ENCODE results near the gene SMNDC1.

- TF ChIP-seq CTCF (IDR thresholded peaks at IDR 0.05), result no peak
- TF ChIP-seq POLR2A (IDR thresholded peaks at IDR 0.05), result no peak
Measured at GRCh38 chr10:110317866-110318850, 13.4 kb upstream of the SMNDC1 start.

All from right lobe of liver (tissue), 4 donors.